HCT116 (cell line): Measurements from ENCODE around the gene AP1M1. TPM values are rescaled to one million over a fixed set of nuclear protein-coding genes. Genes with fewer than 3 reads are reported as not detected.

Experiments used
- ATAC-seq: fragments of 200-7000 bp; cut with Tn5 transposase; 2 replicates; pipeline ENCODE4 v1.9.1; 2020; ENCODE audit warnings: mild to moderate bottlenecking, moderate library complexity
- BruUV-seq: library from RNA; stranded (reverse); fragments of 400-500 nt; replicated peaks from 2 replicates; lab custom pipeline; 2021; lab: Mats Ljungman, UMichigan
- CTCF ChIA-PET: fragments of 300-600 bp; sonication (Branson Sonifier 250); formaldehyde crosslinking; loops from one replicate; lab custom pipeline; 2021; ENCODE audit warnings: antibody characterized with exemption; lab: Charles Lee
- POLR2A ChIA-PET: fragments of 300-600, 350-600 bp; sonication (Branson Sonifier 250); formaldehyde crosslinking; loops from one replicate; lab custom pipeline; 2021; ENCODE audit warnings: antibody characterized with exemption; lab: Charles Lee
- RAD21 ChIA-PET, 2 experiments: fragments of 300-600 bp; sonication (Branson Sonifier 250); formaldehyde crosslinking; loops; one replicate each; lab custom pipeline; 2023; ENCODE audit warnings: low total read pairs in 2 of 2; ENCODE audit not compliant: uncharacterized antibody in 2 of 2, unreplicated experiment in 2 of 2, low non-redundant PET in 1 of 2; lab: Charles Lee
- DNase-seq: peaks from one replicate; pipeline ENCODE4 v3.0.0-alpha.2; 2010; ENCODE audit warnings: low read depth, low spot score
- H2AFZ ChIP-seq: fragments of 200-600 bp; shearing (Covaris generic), sonication (generic); 2 replicates; pipeline ENCODE4 v1.6.1; 2017; ENCODE audit warnings: low read depth, mixed run types, mixed read lengths, antibody characterized with exemption, low read length; ENCODE audit not compliant: poor library complexity, severe bottlenecking
- H3K27ac ChIP-seq: 2 replicates; pipeline ENCODE4 v1.5.1; 2012; ENCODE audit warnings: low read depth, low read length
- H3K27me3 ChIP-seq: fragments of 200-600 bp; sonication (generic); 2 replicates; pipeline ENCODE4 v1.6.1; 2016; ENCODE audit warnings: mixed run types, low read length, mixed read lengths; ENCODE audit not compliant: insufficient read depth
- H3K36me3 ChIP-seq, 2 experiments: fragments of 200-500 bp in 1 of 2; fragments of 200-600 bp in 1 of 2; sonication (Bioruptor generic) in 1 of 2; sonication (generic) in 1 of 2; 2 replicates each; pipeline versions ENCODE4 v1.5.1 to v1.6.1; 2014 to 2016; ENCODE audit warnings: low read length in 2 of 2, inconsistent platforms in 1 of 2, mixed read lengths in 1 of 2, mixed run types in 1 of 2; ENCODE audit not compliant: insufficient read depth in 2 of 2, control insufficient read depth in 1 of 2
- H3K4me1 ChIP-seq, 2 experiments: fragments of 200-600 bp in 1 of 2; sonication (generic) in 1 of 2; 2 replicates each; pipeline versions ENCODE4 v1.5.1 to v1.6.1; 2012 to 2017; ENCODE audit warnings: low read length in 2 of 2, inconsistent platforms in 1 of 2, mild to moderate bottlenecking in 1 of 2, mixed read lengths in 1 of 2, mixed run types in 1 of 2, moderate library complexity in 1 of 2; ENCODE audit not compliant: insufficient read depth in 2 of 2, control insufficient read depth in 1 of 2
- H3K4me2 ChIP-seq: fragments of 200-600 bp; sonication (generic); 2 replicates; pipeline ENCODE4 v1.6.1; 2017; ENCODE audit warnings: mixed run types, low read length, mixed read lengths
- H3K4me3 ChIP-seq, 2 experiments: fragments of 200-600 bp in 1 of 2; sonication (generic) in 1 of 2; replicated peaks in 1 of 2; 2 replicates each; pipeline ENCODE4 v1.5.1; 2011 to 2016; ENCODE audit warnings: low read length in 2 of 2, control low read depth in 1 of 2, low read depth in 1 of 2, mild to moderate bottlenecking in 1 of 2, mixed read lengths in 1 of 2, mixed run types in 1 of 2
- H3K79me2 ChIP-seq: fragments of 200-600 bp; sonication (generic); 2 replicates; pipeline ENCODE4 v1.6.1; 2017; ENCODE audit warnings: mild to moderate bottlenecking, mixed run types, low read length, moderate library complexity, mixed read lengths; ENCODE audit not compliant: insufficient read depth
- H3K9ac ChIP-seq: fragments of 200-600 bp; sonication (generic); 2 replicates; pipeline ENCODE4 v1.6.1; 2016; ENCODE audit warnings: low read length, mixed read lengths
- H3K9me2 ChIP-seq: fragments of 200-600 bp; sonication (generic), shearing (Covaris generic); 2 replicates; pipeline ENCODE4 v1.6.1; 2017; ENCODE audit warnings: mixed run types, mild to moderate bottlenecking, moderate library complexity; ENCODE audit not compliant: insufficient read depth
- H3K9me3 ChIP-seq, 2 experiments: fragments of 200-500 bp in 1 of 2; fragments of 200-600 bp in 1 of 2; sonication (Bioruptor generic) in 1 of 2; sonication (generic) in 1 of 2; 2 replicates each; pipeline ENCODE4 v1.6.1; 2014 to 2017; ENCODE audit warnings: low read length in 2 of 2, mixed read lengths in 2 of 2, inconsistent platforms in 1 of 2, low read depth in 1 of 2, mild to moderate bottlenecking in 1 of 2, mixed run types in 1 of 2, moderate library complexity in 1 of 2; ENCODE audit not compliant: control insufficient read depth in 1 of 2, insufficient read depth in 1 of 2
- H4K20me1 ChIP-seq: fragments of 200-600 bp; sonication (generic), shearing (Covaris generic); 2 replicates; pipeline ENCODE4 v1.6.1; 2017; ENCODE audit warnings: mixed run types, mild to moderate bottlenecking, moderate library complexity; ENCODE audit not compliant: insufficient read depth
- ATF3 ChIP-seq: IDR thresholded peaks from 2 replicates; pipeline ENCODE4 v1.6.1; 2012
- CEBPB ChIP-seq: IDR thresholded peaks from 2 replicates; pipeline ENCODE4 v1.6.1; 2012; ENCODE audit warnings: low read depth
- EZH2 ChIP-seq: fragments of 200-600 bp; sonication (generic); IDR thresholded peaks from 2 replicates; pipeline ENCODE4 v1.6.1; 2017; ENCODE audit warnings: antibody characterized with exemption, mixed run types
- EZH2phosphoT487 ChIP-seq: fragments of 200-600 bp; IDR thresholded peaks from 2 replicates; pipeline ENCODE4 v1.6.1; 2018; ENCODE audit warnings: antibody characterized with exemption, borderline replicate concordance
- MAX ChIP-seq: IDR thresholded peaks from 2 replicates; pipeline ENCODE4 v1.6.1; 2012
- POLR2A ChIP-seq: IDR thresholded peaks from 2 replicates; pipeline ENCODE4 v1.7.0; 2011; ENCODE audit warnings: borderline replicate concordance; ENCODE audit not compliant: insufficient read depth, insufficient read length; ENCODE audit errors: extremely low read depth
- POLR2AphosphoS5 ChIP-seq: IDR thresholded peaks from 2 replicates; pipeline ENCODE4 v1.6.1; 2011; ENCODE audit warnings: mild to moderate bottlenecking, low read depth, low read length, moderate library complexity
- SP1 ChIP-seq: IDR thresholded peaks from 2 replicates; pipeline ENCODE4 v1.6.1; 2012; ENCODE audit warnings: low read depth
- YY1 ChIP-seq: IDR thresholded peaks from 2 replicates; pipeline ENCODE4 v1.6.1; 2011; ENCODE audit warnings: low read length, low read depth, moderate library complexity, mild to moderate bottlenecking; ENCODE audit not compliant: insufficient replicate concordance; ENCODE audit errors: extremely low read depth
- ZFX ChIP-seq: fragments of 450-650 bp; IDR thresholded peaks from 2 replicates; pipeline ENCODE4 v1.6.1; 2017
- intact Hi-C: fragments of 100-400 bp; cut with micrococcal nuclease; formaldehyde crosslinking; loops from 2 replicates; pipeline ENCODE4 v1.10.0; 2022
- total RNA-seq: library from RNA; stranded (reverse); gene quantifications from one replicate; pipeline ENCODE4 v1.2.1, GENCODE V29; 2021; ENCODE audit not compliant: unreplicated experiment

AP1M1 gene
- total RNA-seq, 1 experiment from 2014 or later = 50.0 TPM

DNA sequence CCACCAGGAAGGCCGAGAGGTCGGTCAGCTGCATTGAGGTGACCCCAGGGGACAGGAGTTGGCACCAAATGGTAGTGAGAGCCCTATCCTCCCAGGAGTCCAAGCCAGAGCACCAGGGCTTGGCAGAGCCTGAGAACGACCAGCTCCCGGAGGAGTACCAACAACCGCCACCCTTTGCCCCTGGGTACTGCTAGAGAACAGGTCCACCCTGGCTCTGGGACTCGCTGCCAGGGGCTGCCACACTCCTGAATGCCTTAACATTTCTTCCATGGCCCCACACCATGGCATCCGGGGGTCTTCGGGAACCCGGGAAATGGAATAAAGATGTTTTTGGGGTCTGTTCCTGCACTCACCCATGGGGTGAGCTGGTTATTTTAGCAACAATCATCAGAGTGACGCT is 40.1 kb upstream of the AP1M1 start:
- Histone ChIP-seq H3K9ac (no peak overlapping the region), H3K9me2 (no peaks in the 10 kb centered on the region), H3K79me2 (no peaks in the 10 kb centered on the region), H4K20me1 (no peaks in the 10 kb centered on the region), H3K36me3 (peaks cover 16 to 24% of the 10 kb centered on the region in 2 experiments), H3K4me3 (no peak overlapping the region), H3K4me2 (no peak overlapping the region), H3K27ac (no peak overlapping the region), H3K9me3 (no peaks in the 10 kb centered on the region), H2AFZ (no peak overlapping the region), H3K4me1 (peaks cover 28 to 54% of the 10 kb centered on the region in 2 experiments), H3K27me3 (no peaks in the 10 kb centered on the region)
- no TSS peak for BruUV-seq
- no peak for TF ChIP-seq YY1
- TF ChIP-seq SP1 = no peak
- no peak for TF ChIP-seq POLR2AphosphoS5
- TF ChIP-seq POLR2A = no peak
- no peak for TF ChIP-seq ZFX
- ChIA-PET RAD21 (no interaction called here), CTCF (no interaction called here), POLR2A (no interaction called here)
- intact Hi-C loops = no loop called here
- DNase-seq (no peak), ATAC-seq (no peak)

DNA sequence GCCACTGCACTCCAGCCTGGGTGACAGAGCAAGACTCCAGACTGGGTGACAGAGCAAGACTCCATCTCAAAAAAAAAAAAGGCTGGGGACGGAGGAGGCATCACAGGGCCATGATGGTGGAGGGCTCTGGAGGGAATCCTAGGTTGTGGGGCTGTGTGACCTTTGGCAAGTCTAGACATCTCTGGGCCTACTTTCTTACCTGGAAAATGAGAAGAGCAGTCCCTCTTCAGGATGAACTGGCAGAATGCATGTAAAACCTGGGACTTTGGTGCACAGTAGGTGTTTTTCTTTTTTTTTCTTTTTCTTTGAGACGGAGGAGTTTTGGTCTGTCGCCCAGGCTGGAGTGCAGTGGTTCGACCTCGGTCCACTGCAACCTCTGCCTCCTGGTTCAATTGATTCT is 38.1 kb upstream of the AP1M1 start:
- intact Hi-C loops = loop anchor here (2.0 kb wide), 1 partner anchor 49 kb away; the partner anchor contains the start of gene RAB8A
- DNase-seq (no peak), ATAC-seq (no peak)
- no peak for TF ChIP-seq MAX
- no peak for TF ChIP-seq SP1
- no peak for TF ChIP-seq EZH2phosphoT487
- TF ChIP-seq CEBPB = no peak
- TF ChIP-seq ATF3 = no peak
- TF ChIP-seq EZH2 = no peak
- ChIA-PET CTCF (interaction anchor here (1.8 kb wide), 1 partner anchor 49 kb away, joined by 7 read pairs; no protein-coding TSS in a partner anchor), POLR2A (interaction anchor here (1.2 kb wide), 1 partner anchor 323 kb away, joined by 4 read pairs; no protein-coding TSS in a partner anchor), RAD21 (interaction anchor here in 1 of 2 experiments (0.7 kb wide), 1 partner anchor 240 kb away, joined by 3 read pairs; no protein-coding TSS in a partner anchor)
- H3K36me3 ChIP-seq = peaks cover 4 to 9% of the 10 kb centered on the region in 2 experiments; a peak in 3 of 4 replicates
- H3K4me3 ChIP-seq = no peak overlapping the region
- H3K27ac ChIP-seq = no peak overlapping the region
- H3K79me2 ChIP-seq = no peaks in the 10 kb centered on the region
- no peaks in the 10 kb centered on the region for H3K9me3 ChIP-seq
- peak overlapping the region; percentile 74; the same call in 1 of the 2 replicates for H3K4me2 ChIP-seq
- no peak overlapping the region for H2AFZ ChIP-seq
- H3K4me1 ChIP-seq = peaks cover 45 to 58% of the 10 kb centered on the region in 2 experiments
- no peaks in the 10 kb centered on the region for H4K20me1 ChIP-seq
- BruUV-seq = no TSS peak
- no peaks in the 10 kb centered on the region for H3K9me2 ChIP-seq
- H3K27me3 ChIP-seq = no peaks in the 10 kb centered on the region
- no peak overlapping the region for H3K9ac ChIP-seq
